ENCODE results near the gene PLEKHH3. TPM values are rescaled to one million over a fixed set of nuclear protein-coding genes. Genes with fewer than 3 reads are reported as not detected.

Gene PLEKHH3
- total RNA-seq, 4 donors from 2014 or later = 32.4 to 57.7 (median 46.1) TPM

- Histone ChIP-seq H3K4me3 (no peak overlapping the region), H3K27ac (no peak overlapping the region), H3K27me3 (no peaks in the 10 kb centered on the region), H3K9me3 (no peaks in the 10 kb centered on the region), H3K4me1 (peaks cover 0 to 26% (median 2%) of the 10 kb centered on the region in 4 donors), H3K36me3 (peaks cover 4 to 98% (median 17%) of the 10 kb centered on the region in 3 donors)
- TF ChIP-seq POLR2A (IDR thresholded peaks at IDR 0.05) = no peak
- no peak for TF ChIP-seq EP300 (IDR thresholded peaks at IDR 0.05)
- no peak for TF ChIP-seq CTCF (IDR thresholded peaks at IDR 0.05)
- DNase-seq (ENCODE audit: low spot score in 2 of 2) = no peak
- WGBS, 2 donors = 83 to 84% methylated on average over 11 of the region's 11 CpGs
These were observed 25.7 kb upstream of the PLEKHH3 start for GRCh38 chr17:42702446-42702845.

GRCh38 chr17:42700586-42701289 is 23.9 kb upstream of the PLEKHH3 start:
- Histone ChIP-seq H3K4me3 (no peak overlapping the region), H3K27ac (peak overlapping the region in 2 of 4 donors; percentile 19 to 54), H3K36me3 (peaks cover 4 to 98% (median 18%) of the 10 kb centered on the region in 3 donors), H3K9me3 (no peaks in the 10 kb centered on the region), H3K4me1 (peaks cover 0 to 26% (median 2%) of the 10 kb centered on the region in 4 donors), H3K27me3 (no peaks in the 10 kb centered on the region)
- TF ChIP-seq EP300 (IDR thresholded peaks at IDR 0.05) (no peak), CTCF (IDR thresholded peaks at IDR 0.05) (no peak), POLR2A (IDR thresholded peaks at IDR 0.05) (no peak)
- no peak for DNase-seq (ENCODE audit: low spot score in 2 of 2)
- 45 to 56% methylated on average over 10 of the region's 10 CpGs for WGBS, 2 donors

GRCh38 chr17:42699415-42699740 is 22.6 kb upstream of the PLEKHH3 start:
- Histone ChIP-seq H3K27me3 (no peaks in the 10 kb centered on the region), H3K27ac (peak overlapping the region in 2 of 4 donors; percentile 17 to 54), H3K4me1 (peaks cover 0 to 26% (median 2%) of the 10 kb centered on the region in 4 donors), H3K9me3 (no peaks in the 10 kb centered on the region), H3K36me3 (peaks cover 4 to 98% (median 5%) of the 10 kb centered on the region in 3 donors), H3K4me3 (no peak overlapping the region)
- TF ChIP-seq CTCF (IDR thresholded peaks at IDR 0.05) = no peak
- no peak for TF ChIP-seq EP300 (IDR thresholded peaks at IDR 0.05)
- TF ChIP-seq POLR2A (IDR thresholded peaks at IDR 0.05) = no peak
- WGBS, 2 donors = 78 to 87% methylated on average over 4 of the region's 4 CpGs
- no peak for DNase-seq (ENCODE audit: low spot score in 2 of 2)

GRCh38 chr17:42698736-42699414 is 22.1 kb upstream of the PLEKHH3 start:
- no peak overlapping the region for H3K4me3 ChIP-seq
- peaks cover 4 to 98% (median 5%) of the 10 kb centered on the region in 3 donors for H3K36me3 ChIP-seq
- WGBS, 2 donors = 55 to 63% methylated on average over 2 of the region's 2 CpGs
- H3K27me3 ChIP-seq = no peaks in the 10 kb centered on the region
- H3K9me3 ChIP-seq = no peaks in the 10 kb centered on the region
- TF ChIP-seq POLR2A (IDR thresholded peaks at IDR 0.05) (no peak), CTCF (IDR thresholded peaks at IDR 0.05) (no peak), EP300 (IDR thresholded peaks at IDR 0.05) (no peak)
- H3K4me1 ChIP-seq = peaks cover 0 to 26% (median 2%) of the 10 kb centered on the region in 4 donors
- peak overlapping the region in 2 of 4 donors; percentile 17 to 54 for H3K27ac ChIP-seq
- no peak for DNase-seq (ENCODE audit: low spot score in 2 of 2)

All from tibial nerve (tissue), 4 donors.